ENCODE results near the gene DOCK1.

DNA sequence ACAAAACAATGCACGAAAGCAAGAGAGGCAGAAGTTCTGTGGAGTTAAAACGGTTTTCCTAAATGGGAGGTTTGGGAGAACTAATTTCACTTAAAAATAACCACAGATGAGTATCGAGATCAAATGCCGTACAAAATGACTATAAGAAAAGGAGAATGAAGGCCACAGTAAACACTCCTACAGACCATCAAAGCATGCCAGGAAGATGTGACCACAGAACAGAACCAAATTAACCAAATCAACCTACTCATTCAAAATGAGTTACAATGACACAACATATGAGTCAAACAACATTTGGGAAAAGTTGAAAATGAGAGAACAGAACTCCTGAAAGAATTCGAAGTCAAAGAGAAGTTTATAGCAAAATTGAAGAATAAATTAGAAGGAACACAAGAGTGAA lies 24.3 kb upstream of the DOCK1 start:
- TF ChIP-seq CTCF (IDR thresholded peaks at IDR 0.05; ENCODE audit: poor library complexity, severe bottlenecking) (no peak), POLR2AphosphoS5 (IDR thresholded peaks at IDR 0.05) (no peak), EP300 (conservative IDR thresholded peaks at IDR 0.05; ENCODE audit: poor library complexity, severe bottlenecking) (no peak), REST (IDR thresholded peaks at IDR 0.05; ENCODE audit: borderline replicate concordance) (no peak), SMC3 (conservative IDR thresholded peaks at IDR 0.05; ENCODE audit: poor library complexity) (no peak), EZH2 (IDR thresholded peaks at IDR 0.05; ENCODE audit: borderline replicate concordance, insufficient read depth, low read length, poor library complexity, severe bottlenecking) (no peak), RAD21 (conservative IDR thresholded peaks at IDR 0.05) (no peak), MXI1 (conservative IDR thresholded peaks at IDR 0.05; ENCODE audit: poor library complexity, severe bottlenecking) (no peak)

Measured in neural cell (in vitro differentiated cells).